GM12878 (cell line): ENCODE results near the gene IGF1R.

Experiments used
- FOXM1 ChIP-seq: IDR thresholded peaks from 2 replicates; pipeline ENCODE4 v1.6.1; 2012; ENCODE audit warnings: low read depth, mild to moderate bottlenecking, inconsistent platforms, low read length, moderate library complexity
- SIN3A ChIP-seq: IDR thresholded peaks from 2 replicates; pipeline ENCODE4 v1.6.1; 2012; ENCODE audit warnings: low read depth, low read length, improper control_type of control experiment
- SPI1 ChIP-seq: IDR thresholded peaks from 2 replicates; pipeline ENCODE4 v1.6.1; 2011; ENCODE audit warnings: low read depth, mild to moderate bottlenecking, low read length, moderate library complexity, borderline replicate concordance; ENCODE audit not compliant: insufficient read depth

- TF ChIP-seq FOXM1 (no peak), SIN3A (no peak), SPI1 (no peak)
These were observed 275.2 kb downstream of the IGF1R start for GRCh38 chr15:98923579-98923978.
